GM12878 (cell line): Measurements from ENCODE around the gene LHX5. TPM values are rescaled to one million over a fixed set of nuclear protein-coding genes. Genes with fewer than 3 reads are reported as not detected.

Source experiments
- BMI1 ChIP-seq: fragments of 450-650 bp; IDR thresholded peaks from 2 replicates; pipeline ENCODE4 v1.6.1; 2016; ENCODE audit warnings: mild to moderate bottlenecking, moderate library complexity, borderline replicate concordance
- LARP7 ChIP-seq: fragments of 450-650 bp; IDR thresholded peaks from 2 replicates; pipeline ENCODE4 v1.6.1; 2017; ENCODE audit warnings: mild to moderate bottlenecking
- NFIC ChIP-seq: IDR thresholded peaks from 2 replicates; pipeline ENCODE4 v1.6.1; 2012; ENCODE audit warnings: low read depth, mild to moderate bottlenecking, inconsistent platforms, low read length, moderate library complexity
- RBBP5 ChIP-seq: fragments of 200-600 bp; sonication (generic); conservative IDR thresholded peaks from 2 replicates; pipeline ENCODE4 v1.6.1; 2016
- polyA plus RNA-seq, 11 experiments: library from polyadenylated mRNA; depleted of rRNA in 4 of 11; unstranded in 6 of 11; stranded (reverse) in 5 of 11; fragments of >200 nt; fragmentation: Nextera tagmentation in 4 of 11; fragmentation: Illumina TruSeq in 1 of 11; extraction: Ambion mirVana in 4 of 11; extraction: Trizol in 1 of 11; gene quantifications; 1 replicate in 1 of 11; 2 replicates in 10 of 11; pipeline versions ENCODE4 v1.2.1 to v1.2.3, GENCODE V29; 2011 to 2016; ENCODE audit warnings: inconsistent platforms in 2 of 11, missing spikeins in 2 of 11, low read depth in 1 of 11
- total RNA-seq, 4 experiments: library from RNA; depleted of rRNA in 3 of 4; stranded (reverse); fragments of >200 nt in 3 of 4; fragmentation: Illumina TruSeq in 1 of 4; extraction: Trizol in 1 of 4; gene quantifications; 2 replicates each; pipeline versions ENCODE4 v1.2.1 to v1.2.3, GENCODE V29; 2013 to 2021
- TF ChIP-seq, protein P1 (sequence below): fragments of 450-650 bp; IDR thresholded peaks from 2 replicates; pipeline ENCODE4 v1.6.1; 2016; ENCODE audit warnings: mild to moderate bottlenecking, moderate library complexity, borderline replicate concordance
- TF ChIP-seq, protein P2 (sequence below): IDR thresholded peaks from 2 replicates; pipeline ENCODE4 v1.6.1; 2011; ENCODE audit warnings: mild to moderate bottlenecking, low read depth, low read length, moderate library complexity; ENCODE audit not compliant: insufficient replicate concordance
- TF ChIP-seq, protein P3 (sequence below): IDR thresholded peaks from 2 replicates; pipeline ENCODE4 v1.6.1; 2012; ENCODE audit warnings: mild to moderate bottlenecking, low read depth, low read length

LHX5 gene
- total and polyA plus RNA-seq, 10 of the 15 experiments (the other 5 are each of a cell fraction or from before 2014, with no cell fraction given) = 0.03 TPM; not detected in 9

DNA sequence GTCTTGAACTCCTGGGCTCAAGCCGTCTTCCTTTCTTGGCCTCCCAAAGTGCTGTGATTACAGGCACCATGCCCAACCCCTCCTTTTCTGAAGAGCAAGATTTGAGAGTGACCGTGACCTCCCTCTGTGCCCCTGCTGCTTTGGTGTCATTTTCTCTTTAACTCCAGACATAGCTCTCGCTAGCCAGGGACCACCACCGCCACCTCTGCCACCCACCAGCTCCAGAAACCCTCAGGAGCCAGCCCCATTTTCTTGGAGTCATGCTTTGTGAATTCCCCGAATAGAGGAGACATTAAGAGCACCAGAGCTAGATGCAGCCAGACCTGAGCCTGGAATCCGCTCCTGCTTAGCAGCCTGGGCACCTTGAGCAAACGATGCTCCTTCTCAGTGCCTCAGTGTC lies 31.3 kb downstream of the LHX5 start (continued):
- TF ChIP-seq, protein P1, sequence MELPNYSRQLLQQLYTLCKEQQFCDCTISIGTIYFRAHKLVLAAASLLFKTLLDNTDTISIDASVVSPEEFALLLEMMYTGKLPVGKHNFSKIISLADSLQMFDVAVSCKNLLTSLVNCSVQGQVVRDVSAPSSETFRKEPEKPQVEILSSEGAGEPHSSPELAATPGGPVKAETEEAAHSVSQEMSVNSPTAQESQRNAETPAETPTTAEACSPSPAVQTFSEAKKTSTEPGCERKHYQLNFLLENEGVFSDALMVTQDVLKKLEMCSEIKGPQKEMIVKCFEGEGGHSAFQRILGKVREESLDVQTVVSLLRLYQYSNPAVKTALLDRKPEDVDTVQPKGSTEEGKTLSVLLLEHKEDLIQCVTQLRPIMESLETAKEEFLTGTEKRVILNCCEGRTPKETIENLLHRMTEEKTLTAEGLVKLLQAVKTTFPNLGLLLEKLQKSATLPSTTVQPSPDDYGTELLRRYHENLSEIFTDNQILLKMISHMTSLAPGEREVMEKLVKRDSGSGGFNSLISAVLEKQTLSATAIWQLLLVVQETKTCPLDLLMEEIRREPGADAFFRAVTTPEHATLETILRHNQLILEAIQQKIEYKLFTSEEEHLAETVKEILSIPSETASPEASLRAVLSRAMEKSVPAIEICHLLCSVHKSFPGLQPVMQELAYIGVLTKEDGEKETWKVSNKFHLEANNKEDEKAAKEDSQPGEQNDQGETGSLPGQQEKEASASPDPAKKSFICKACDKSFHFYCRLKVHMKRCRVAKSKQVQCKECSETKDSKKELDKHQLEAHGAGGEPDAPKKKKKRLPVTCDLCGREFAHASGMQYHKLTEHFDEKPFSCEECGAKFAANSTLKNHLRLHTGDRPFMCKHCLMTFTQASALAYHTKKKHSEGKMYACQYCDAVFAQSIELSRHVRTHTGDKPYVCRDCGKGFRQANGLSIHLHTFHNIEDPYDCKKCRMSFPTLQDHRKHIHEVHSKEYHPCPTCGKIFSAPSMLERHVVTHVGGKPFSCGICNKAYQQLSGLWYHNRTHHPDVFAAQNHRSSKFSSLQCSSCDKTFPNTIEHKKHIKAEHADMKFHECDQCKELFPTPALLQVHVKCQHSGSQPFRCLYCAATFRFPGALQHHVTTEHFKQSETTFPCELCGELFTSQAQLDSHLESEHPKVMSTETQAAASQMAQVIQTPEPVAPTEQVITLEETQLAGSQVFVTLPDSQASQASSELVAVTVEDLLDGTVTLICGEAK = no peak
- TF ChIP-seq, protein P2, sequence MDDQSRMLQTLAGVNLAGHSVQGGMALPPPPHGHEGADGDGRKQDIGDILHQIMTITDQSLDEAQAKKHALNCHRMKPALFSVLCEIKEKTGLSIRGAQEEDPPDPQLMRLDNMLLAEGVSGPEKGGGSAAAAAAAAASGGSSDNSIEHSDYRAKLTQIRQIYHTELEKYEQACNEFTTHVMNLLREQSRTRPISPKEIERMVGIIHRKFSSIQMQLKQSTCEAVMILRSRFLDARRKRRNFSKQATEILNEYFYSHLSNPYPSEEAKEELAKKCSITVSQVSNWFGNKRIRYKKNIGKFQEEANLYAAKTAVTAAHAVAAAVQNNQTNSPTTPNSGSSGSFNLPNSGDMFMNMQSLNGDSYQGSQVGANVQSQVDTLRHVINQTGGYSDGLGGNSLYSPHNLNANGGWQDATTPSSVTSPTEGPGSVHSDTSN = no peak
- no peak for TF ChIP-seq RBBP5
- TF ChIP-seq NFIC = no peak
- TF ChIP-seq BMI1 = no peak
- no peak for TF ChIP-seq LARP7
- TF ChIP-seq, protein P3, sequence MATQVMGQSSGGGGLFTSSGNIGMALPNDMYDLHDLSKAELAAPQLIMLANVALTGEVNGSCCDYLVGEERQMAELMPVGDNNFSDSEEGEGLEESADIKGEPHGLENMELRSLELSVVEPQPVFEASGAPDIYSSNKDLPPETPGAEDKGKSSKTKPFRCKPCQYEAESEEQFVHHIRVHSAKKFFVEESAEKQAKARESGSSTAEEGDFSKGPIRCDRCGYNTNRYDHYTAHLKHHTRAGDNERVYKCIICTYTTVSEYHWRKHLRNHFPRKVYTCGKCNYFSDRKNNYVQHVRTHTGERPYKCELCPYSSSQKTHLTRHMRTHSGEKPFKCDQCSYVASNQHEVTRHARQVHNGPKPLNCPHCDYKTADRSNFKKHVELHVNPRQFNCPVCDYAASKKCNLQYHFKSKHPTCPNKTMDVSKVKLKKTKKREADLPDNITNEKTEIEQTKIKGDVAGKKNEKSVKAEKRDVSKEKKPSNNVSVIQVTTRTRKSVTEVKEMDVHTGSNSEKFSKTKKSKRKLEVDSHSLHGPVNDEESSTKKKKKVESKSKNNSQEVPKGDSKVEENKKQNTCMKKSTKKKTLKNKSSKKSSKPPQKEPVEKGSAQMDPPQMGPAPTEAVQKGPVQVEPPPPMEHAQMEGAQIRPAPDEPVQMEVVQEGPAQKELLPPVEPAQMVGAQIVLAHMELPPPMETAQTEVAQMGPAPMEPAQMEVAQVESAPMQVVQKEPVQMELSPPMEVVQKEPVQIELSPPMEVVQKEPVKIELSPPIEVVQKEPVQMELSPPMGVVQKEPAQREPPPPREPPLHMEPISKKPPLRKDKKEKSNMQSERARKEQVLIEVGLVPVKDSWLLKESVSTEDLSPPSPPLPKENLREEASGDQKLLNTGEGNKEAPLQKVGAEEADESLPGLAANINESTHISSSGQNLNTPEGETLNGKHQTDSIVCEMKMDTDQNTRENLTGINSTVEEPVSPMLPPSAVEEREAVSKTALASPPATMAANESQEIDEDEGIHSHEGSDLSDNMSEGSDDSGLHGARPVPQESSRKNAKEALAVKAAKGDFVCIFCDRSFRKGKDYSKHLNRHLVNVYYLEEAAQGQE = no peak
